Measurements from ENCODE around the gene LMNTD1.

DNA sequence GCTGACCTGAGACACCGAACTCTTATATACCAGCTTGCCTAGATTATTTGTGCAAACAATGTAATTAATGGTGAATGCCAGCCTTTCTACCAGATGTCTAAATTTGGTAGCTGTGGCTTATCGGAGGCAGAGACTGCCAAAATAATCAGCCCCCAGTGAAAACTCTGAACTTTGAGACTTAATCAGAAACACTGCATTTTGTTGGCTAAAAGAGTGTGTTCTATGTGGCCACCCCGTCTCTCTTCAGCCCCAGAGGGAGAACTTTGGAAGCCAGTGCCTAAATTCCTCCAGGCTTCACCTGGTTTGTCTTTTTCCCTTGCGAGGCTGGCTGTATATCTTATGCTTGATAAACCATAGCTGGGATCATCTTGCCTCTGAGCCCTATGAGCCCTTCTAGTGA, 90.1 kb downstream of the LMNTD1 start:
- TF ChIP-seq, protein P1, sequence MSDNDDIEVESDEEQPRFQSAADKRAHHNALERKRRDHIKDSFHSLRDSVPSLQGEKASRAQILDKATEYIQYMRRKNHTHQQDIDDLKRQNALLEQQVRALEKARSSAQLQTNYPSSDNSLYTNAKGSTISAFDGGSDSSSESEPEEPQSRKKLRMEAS (IDR thresholded peaks at IDR 0.05), result no peak
- TF ChIP-seq EP300 (IDR thresholded peaks at IDR 0.05; ENCODE audit: borderline replicate concordance), result no peak
- TF ChIP-seq, protein P2, sequence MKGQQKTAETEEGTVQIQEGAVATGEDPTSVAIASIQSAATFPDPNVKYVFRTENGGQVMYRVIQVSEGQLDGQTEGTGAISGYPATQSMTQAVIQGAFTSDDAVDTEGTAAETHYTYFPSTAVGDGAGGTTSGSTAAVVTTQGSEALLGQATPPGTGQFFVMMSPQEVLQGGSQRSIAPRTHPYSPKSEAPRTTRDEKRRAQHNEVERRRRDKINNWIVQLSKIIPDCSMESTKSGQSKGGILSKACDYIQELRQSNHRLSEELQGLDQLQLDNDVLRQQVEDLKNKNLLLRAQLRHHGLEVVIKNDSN (IDR thresholded peaks at IDR 0.05), result no peak
